Peyer's patch (tissue), 4 donors: ENCODE results near the gene FAM149A. TPM values are rescaled to one million over a fixed set of nuclear protein-coding genes. Genes with fewer than 3 reads are reported as not detected.
A peak's percentile ranks its signal among the peaks of the same experiment; 100 is the strongest.

Experiments used
- DNase-seq, 3 donors: peaks; one replicate each; pipeline ENCODE4 v3.0.0-alpha.2; 2017 to 2019
- H3K27ac ChIP-seq, 4 donors: fragments of 200-600 bp; sonication (generic); one replicate each; pipeline ENCODE4 v1.5.1; 2016 to 2019
- H3K27me3 ChIP-seq, 2 donors: fragments of 200-600 bp; sonication (generic); one replicate each; pipeline ENCODE4 v1.5.1; 2019
- H3K36me3 ChIP-seq, 3 donors: fragments of 200-600 bp; sonication (generic); one replicate each; pipeline ENCODE4 v1.5.1; 2016 to 2019
- H3K4me1 ChIP-seq, 4 donors: fragments of 200-600 bp; sonication (generic); one replicate each; pipeline ENCODE4 v1.5.1; 2016 to 2019
- H3K4me3 ChIP-seq, 4 donors: fragments of 200-600 bp; sonication (generic); 1 replicate in 3 of 4; 2 replicates in 1 of 4; pipeline ENCODE4 v1.5.1; 2016 to 2019; ENCODE audit warnings: mild to moderate bottlenecking in 1 of 4
- H3K9me3 ChIP-seq, 4 donors: fragments of 200-600 bp; sonication (generic); one replicate each; pipeline ENCODE4 v1.5.1; 2016 to 2019; ENCODE audit warnings: mild to moderate bottlenecking in 1 of 4
- CTCF ChIP-seq, 6 experiments: fragments of 450-650 bp in 4 of 6; fragments of 200-600 bp in 2 of 6; sonication (generic) in 1 of 6; IDR thresholded peaks; one replicate each; pipeline ENCODE4 v1.5.1; 2017 to 2019; ENCODE audit warnings: antibody characterized with exemption in 6 of 6, mild to moderate bottlenecking in 3 of 6, moderate library complexity in 1 of 6
- POLR2A ChIP-seq, 2 donors: fragments of 450-650 bp; IDR thresholded peaks; one replicate each; pipeline ENCODE4 v1.5.1; 2017; ENCODE audit warnings: antibody characterized with exemption in 2 of 2, mild to moderate bottlenecking in 2 of 2, moderate library complexity in 2 of 2
- total RNA-seq, 4 donors: library from RNA; depleted of rRNA; stranded (reverse); fragments of >200 nt; gene quantifications; one replicate each; pipeline ENCODE4 v1.1.0, GENCODE V29; 2016

Gene FAM149A
- total RNA-seq, 4 donors from 2014 or later = 11.2 to 14.0 (median 12.6) TPM

DNA sequence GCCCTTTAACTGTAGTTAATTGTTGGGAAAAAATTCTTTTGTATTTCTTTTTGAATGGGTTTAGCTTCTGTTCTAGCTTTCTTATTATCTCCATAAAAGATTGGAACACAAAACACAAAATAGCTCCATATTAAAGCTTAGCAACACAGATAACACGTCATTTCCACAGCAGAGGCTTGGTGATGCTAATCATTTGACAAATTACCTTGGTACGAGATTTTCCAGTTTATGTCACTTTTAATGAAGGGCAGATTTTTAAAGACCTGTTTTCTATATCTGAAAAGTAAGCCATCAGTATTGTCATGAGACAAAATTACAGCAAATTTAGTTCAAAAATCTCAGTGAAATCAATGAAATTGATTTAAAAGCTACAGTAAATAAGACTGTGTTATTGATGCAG is 27.4 kb downstream of the FAM149A start:
- TF ChIP-seq CTCF (IDR thresholded peaks at IDR 0.05) = no peak
- no peak for TF ChIP-seq POLR2A (IDR thresholded peaks at IDR 0.05)
- no peaks in the 10 kb centered on the region for H3K36me3 ChIP-seq
- H3K4me3 ChIP-seq = no peak overlapping the region
- H3K27ac ChIP-seq = no peak overlapping the region
- H3K4me1 ChIP-seq = no peaks in the 10 kb centered on the region
- no peak for DNase-seq
- no peaks in the 10 kb centered on the region for H3K9me3 ChIP-seq
- H3K27me3 ChIP-seq = no peaks in the 10 kb centered on the region

GRCh38 chr4:186132577-186133242 is 28.2 kb downstream of the FAM149A start:
- TF ChIP-seq CTCF (IDR thresholded peaks at IDR 0.05) = peak in 1 of 6 experiments; percentile 8
- no peak for TF ChIP-seq POLR2A (IDR thresholded peaks at IDR 0.05)
- Histone ChIP-seq H3K27ac (no peak overlapping the region), H3K4me3 (no peak overlapping the region), H3K4me1 (no peaks in the 10 kb centered on the region), H3K27me3 (no peaks in the 10 kb centered on the region), H3K9me3 (no peaks in the 10 kb centered on the region), H3K36me3 (no peaks in the 10 kb centered on the region)
- no peak for DNase-seq

DNA sequence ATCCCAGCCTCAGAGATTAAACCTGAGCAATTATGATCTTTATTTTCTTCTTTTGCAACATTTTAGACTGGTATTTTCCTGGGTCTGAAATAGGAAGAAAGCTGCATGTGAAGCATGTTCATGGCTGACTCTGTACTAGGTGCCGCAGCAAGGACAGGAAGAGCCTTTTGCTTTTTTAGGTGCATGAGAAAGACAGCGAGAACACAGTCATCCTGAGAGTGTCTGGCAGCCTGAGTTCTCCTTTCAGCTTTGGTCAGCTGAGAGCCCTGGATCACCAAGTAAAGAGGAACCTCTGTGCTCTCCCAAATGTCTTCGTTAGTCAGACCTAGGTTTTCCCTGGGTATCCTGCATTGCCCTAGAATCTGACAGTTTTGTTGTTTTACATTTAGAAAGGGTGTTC is 29.8 kb downstream of the FAM149A start:
- Histone ChIP-seq H3K36me3 (no peaks in the 10 kb centered on the region), H3K4me1 (no peaks in the 10 kb centered on the region), H3K4me3 (no peak overlapping the region), H3K27me3 (no peaks in the 10 kb centered on the region), H3K9me3 (no peaks in the 10 kb centered on the region), H3K27ac (no peak overlapping the region)
- DNase-seq = no peak
- TF ChIP-seq POLR2A (IDR thresholded peaks at IDR 0.05) (no peak), CTCF (IDR thresholded peaks at IDR 0.05) (no peak)

GRCh38 chr4:186134861-186135260 is 30.4 kb downstream of the FAM149A start:
- DNase-seq = no peak
- Histone ChIP-seq H3K27me3 (no peaks in the 10 kb centered on the region), H3K27ac (no peak overlapping the region), H3K9me3 (no peaks in the 10 kb centered on the region), H3K36me3 (no peaks in the 10 kb centered on the region), H3K4me1 (no peaks in the 10 kb centered on the region), H3K4me3 (no peak overlapping the region)
- TF ChIP-seq CTCF (IDR thresholded peaks at IDR 0.05) (no peak), POLR2A (IDR thresholded peaks at IDR 0.05) (no peak)

- Histone ChIP-seq H3K4me3 (peak overlapping the region in 1 of 4 donors; percentile 15), H3K27me3 (no peaks in the 10 kb centered on the region), H3K4me1 (no peaks in the 10 kb centered on the region), H3K36me3 (no peaks in the 10 kb centered on the region), H3K9me3 (no peaks in the 10 kb centered on the region), H3K27ac (no peak overlapping the region)
- DNase-seq = no peak
- TF ChIP-seq CTCF (IDR thresholded peaks at IDR 0.05) (peak in 5 of 6 experiments; percentile 44 to 72 (median 68)), POLR2A (IDR thresholded peaks at IDR 0.05) (no peak)
Observed at GRCh38 chr4:186137196-186137794, 32.8 kb downstream of the FAM149A start.
